Astrocyte (in vitro differentiated cells and primary cell): ENCODE data around the gene MBD5.

ENCODE experiments used
- EZH2 ChIP-seq: IDR thresholded peaks from 2 replicates; pipeline ENCODE4 v1.6.1; 2012; ENCODE audit warnings: mild to moderate bottlenecking, low read length, inconsistent platforms; ENCODE audit not compliant: insufficient read depth
- TF ChIP-seq, protein P1 (sequence below): IDR thresholded peaks from 2 replicates; pipeline ENCODE4 v1.5.1; 2011; ENCODE audit warnings: low read depth, mild to moderate bottlenecking, inconsistent platforms, low read length, moderate library complexity; ENCODE audit not compliant: insufficient read depth

GRCh38 chr2:148165975-148166374 is 145.1 kb downstream of the MBD5 start:
- TF ChIP-seq, protein P1, sequence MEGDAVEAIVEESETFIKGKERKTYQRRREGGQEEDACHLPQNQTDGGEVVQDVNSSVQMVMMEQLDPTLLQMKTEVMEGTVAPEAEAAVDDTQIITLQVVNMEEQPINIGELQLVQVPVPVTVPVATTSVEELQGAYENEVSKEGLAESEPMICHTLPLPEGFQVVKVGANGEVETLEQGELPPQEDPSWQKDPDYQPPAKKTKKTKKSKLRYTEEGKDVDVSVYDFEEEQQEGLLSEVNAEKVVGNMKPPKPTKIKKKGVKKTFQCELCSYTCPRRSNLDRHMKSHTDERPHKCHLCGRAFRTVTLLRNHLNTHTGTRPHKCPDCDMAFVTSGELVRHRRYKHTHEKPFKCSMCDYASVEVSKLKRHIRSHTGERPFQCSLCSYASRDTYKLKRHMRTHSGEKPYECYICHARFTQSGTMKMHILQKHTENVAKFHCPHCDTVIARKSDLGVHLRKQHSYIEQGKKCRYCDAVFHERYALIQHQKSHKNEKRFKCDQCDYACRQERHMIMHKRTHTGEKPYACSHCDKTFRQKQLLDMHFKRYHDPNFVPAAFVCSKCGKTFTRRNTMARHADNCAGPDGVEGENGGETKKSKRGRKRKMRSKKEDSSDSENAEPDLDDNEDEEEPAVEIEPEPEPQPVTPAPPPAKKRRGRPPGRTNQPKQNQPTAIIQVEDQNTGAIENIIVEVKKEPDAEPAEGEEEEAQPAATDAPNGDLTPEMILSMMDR: no peak
- no peak for TF ChIP-seq EZH2
